SW 1271 (cell line): ENCODE measurements around the gene NMNAT2.

Source experiments
- DNase-seq, 2 experiments: peaks; one replicate each; lab custom pipeline; 2025; lab: John Stamatoyannopoulos, UW

NMNAT2 gene

DNA sequence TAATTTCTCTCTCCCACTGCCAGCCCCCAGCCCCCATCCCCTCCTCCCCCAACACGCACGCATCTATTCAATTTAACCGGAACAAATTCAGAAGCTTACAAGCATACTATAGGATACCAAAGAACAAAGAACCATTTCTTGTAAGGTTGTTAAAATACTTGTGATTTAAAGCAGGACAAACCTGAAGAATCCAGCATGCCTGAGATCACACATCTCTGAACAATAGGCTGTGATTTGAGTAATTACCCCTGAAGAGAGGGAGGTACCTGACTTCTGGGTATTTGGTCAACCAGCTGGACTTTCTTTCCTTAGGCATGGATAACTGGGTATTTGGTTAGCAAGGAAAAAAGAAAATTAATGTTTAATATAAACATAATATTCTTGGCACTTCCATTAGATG is 105.1 kb downstream of the NMNAT2 start:
- DNase-seq: no peak

DNA sequence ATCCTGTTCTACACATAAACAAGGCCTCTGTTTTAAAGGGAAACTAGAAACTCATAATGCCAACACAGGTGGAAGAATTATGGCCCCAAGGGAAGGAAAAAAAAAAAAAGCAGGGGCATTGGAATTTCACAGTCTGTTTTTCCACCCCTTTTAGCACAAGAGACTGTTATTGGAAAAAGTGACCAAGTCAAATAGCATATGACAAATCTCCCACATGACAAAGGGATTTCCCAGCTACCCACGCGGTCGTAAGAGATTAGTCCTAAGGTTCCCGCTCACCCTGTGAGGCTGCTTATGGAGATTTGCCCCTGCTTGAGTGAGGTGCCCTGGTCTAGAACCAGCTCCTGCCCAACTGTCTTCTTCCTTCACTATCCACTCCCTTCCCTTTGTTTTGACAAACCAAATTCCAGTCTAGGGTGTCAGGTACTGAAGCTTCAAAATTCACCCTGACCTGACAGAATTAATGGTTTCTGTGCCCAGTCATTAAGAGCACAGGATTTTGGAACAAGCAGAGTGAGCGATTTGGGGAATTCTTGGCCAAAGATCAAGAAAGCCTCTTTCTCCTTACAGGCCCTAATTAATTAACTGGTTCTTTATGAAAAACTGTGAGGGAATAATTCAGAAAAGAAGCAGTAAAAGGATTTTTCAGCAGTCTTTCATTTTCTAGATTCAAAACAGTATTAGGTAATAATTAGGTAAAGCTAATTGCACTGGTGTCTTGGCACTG is 107.3 kb downstream of the NMNAT2 start:
- DNase-seq: no peak

DNA sequence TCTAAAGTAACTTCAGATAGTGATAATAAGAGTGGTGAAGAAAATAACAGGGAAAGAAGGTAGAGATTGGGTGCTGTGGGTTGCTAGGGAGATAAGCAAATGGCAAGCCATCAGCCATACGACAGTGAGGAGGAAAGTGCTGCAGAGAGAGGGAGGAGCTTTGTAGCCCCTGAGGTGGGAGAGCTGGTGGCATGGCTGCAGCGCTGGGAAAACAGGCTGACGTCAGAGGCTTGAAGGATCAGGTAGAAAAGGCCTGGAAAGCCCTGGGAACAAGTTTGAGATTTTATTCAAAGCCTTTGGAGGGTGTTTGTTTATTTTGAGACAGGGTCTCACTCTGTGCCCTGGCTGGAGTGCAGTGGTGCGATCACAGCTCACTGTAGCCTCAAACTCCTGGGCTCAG is 109.5 kb downstream of the NMNAT2 start:
- DNase-seq: no peak

DNA sequence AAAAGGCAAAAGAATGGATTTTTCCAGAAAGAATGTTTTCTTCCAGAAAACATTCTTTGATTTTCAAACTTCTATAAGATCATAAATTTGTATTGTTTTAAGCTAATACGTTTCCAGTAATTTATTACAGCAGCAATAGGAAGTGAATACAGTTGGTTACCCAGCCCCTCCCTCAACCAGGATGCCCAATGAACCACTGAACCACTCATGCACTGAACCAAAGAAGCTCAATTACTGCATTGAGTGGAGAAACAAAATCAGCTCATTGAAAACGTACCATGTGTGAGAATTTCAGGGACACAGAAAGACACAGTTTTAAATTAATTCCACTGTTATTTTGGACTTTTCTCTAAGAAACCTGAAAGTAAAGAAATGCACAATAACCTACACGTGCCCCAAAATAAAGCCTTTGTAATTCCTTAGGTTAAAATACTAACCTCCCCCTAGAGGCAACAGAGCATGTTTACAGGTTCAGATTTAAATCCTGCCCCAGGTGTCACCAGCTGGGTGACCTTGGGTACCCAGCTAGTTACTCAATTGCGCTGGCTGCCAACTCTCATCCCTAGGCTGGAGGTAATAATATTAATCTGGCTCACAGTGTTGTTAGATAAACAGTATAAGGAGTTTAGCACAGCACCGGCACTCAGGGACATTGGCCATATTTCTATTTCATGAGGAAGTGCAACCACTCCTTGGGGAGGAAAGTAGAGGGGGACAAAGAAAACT is 111.7 kb downstream of the NMNAT2 start:
- DNase-seq: no peak

DNA sequence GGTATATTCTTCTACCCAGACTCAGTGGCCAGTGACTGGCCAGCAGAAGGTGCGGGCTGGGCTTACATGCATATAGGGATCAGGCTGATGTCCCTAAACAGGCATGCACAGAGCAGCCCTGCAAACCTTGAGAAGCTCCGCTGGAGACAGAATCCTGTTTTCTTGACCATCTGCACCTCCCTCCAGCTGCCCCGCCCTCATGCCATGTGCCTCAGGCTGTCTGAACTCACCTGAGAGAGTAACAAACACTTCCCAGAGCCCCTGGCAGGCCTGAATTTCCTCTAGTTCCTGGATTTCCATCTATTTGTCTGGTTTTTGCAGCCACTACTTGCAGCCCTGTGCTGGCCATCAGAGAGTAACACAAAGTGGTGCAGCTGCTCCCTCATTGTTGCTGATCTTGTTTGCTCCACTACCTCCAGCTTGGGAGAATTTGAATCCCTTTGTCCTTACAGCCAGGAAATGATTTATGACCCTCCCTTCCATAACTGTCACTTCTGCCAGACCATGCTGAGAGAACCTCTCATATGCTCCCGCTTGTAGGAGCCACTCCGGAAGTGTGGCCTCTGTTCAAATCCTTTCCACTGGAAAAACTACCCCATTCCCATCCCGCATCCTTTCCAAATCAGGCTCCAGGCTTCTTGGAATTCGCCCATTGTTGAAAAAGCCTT is 113.6 kb downstream of the NMNAT2 start:
- DNase-seq: no peak

DNA sequence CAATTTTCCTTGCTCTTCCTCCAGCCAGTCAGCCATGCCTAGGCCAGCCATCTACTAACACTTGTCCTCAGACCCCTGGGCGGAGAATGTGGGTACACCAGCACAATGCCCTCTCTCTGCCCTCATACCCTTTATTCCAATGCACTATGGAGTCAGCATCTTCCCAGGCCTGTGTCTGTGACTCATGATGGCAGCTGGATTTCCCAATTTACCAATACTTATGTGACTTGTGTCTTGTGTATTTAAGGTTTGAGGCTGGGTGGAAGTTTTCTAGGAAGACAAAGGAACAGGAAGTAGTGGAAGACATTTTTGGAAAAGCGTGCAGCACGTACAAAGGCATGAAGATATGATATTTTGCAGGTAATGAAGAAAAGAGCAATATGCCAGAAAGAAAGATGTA is 114.3 kb downstream of the NMNAT2 start:
- DNase-seq: no peak

DNA sequence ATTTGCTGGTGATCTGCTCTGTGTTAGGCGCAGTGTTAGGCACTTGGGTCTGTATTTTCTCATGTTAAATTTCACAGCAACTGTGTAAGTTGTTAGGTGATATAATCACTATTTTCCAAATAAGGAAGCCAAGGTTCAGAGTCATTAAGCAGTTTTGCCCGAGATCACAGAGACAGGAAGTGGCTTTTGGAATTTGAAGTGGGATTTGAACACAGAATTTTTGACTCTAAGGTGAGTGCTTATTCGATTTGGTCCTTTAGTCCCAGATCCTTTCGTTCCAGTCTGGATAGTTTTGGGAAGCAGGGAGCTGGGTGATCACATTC is 114.9 kb downstream of the NMNAT2 start:
- no peak for DNase-seq

DNA sequence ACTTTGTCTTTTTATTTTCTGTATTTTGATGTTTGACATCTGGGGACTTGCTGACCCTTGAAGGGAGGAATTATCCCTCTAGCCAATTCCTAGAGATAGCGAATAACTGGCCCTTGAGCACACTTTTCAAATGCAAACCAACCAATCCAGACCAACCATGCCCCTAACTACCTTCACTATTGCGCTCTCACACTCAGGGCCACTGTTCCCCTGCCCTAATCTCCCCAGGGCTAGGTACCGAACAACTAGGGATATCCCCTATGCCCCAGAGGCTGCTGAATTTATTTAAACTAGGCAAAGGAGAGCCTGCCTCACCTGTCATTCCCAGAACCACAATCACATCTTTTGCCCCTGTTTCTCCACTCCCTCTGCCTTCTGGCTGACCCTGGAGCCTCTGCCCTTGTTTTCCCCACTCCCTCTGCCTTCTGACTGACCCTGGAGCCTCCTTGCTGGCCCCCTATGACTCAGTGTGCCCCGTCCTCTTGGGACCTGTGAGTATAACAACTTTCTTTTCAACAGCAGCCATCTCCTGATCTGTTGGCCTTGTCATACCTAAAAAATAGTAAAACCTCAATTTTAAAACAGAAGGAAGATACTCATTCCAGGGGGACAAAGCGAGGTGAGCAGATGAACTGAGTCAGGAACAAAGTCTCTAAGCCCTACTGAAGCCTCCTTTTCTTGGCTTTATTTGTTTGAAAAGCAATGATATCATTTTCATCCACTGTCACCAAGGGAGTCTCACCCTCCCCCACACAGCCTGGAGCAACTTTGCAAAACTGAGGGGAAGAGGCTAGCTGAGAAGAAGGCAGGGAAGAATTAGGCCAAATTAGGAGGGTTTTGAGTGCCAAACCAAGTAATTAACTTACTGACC is 115.5 kb downstream of the NMNAT2 start:
- no peak for DNase-seq

DNA sequence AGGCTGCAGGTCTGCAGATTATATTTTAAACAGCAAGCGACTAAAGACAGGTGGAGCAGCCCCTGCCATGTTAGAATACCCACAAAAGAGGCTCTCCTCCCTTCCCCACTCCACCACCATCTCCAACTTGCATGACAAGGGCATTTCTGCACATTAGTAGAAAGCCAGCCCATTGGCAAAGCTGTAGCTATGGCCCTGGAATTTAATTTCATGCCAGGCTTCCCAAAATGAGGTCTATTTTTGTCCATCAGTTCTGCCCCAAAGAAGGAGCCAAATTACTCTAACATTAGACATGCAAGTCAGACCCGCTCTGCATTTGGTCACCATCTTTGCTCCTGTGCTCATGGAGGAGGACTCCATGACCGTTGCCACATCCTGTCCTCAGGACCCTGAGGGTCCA is 116.9 kb downstream of the NMNAT2 start:
- DNase-seq: no peak

DNA sequence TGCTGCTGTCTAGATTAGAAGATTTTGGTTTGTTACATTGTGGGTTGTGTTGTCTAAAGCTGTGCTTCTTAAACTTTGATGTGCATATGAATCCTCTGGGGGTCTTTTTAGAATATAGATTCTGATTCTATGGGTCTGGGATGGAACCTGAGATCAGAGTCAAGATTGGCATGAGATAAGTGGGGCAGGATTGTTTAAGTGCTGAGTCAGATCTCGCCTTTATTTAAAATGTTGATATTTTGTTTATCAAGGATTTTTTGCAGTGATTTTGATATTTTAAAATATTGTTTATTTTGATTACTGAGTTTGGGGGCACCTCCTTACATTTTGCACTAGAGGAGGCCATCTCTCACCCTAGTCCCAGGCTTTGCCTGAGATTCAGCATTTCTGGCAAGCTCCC is 117.4 kb downstream of the NMNAT2 start:
- no peak for DNase-seq

DNA sequence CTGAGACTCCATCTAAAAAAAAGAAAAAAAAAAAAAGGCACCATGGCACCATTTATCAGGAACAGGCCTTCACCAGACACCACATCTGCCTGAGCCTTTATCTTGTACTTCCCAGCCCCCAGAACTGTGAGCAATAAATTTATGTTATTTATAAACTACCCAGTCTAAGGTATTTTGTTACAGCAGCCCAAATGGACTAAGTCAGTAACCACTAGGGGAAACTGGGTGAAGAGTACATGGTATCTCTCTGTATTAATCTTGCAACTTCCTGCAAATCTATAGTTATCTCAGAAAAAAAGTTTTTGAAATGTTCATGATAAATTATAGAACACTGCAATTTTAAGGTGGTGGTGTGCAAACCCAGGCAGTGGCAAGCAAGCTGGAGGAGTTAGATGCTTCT is 117.8 kb downstream of the NMNAT2 start:
- DNase-seq: no peak

DNA sequence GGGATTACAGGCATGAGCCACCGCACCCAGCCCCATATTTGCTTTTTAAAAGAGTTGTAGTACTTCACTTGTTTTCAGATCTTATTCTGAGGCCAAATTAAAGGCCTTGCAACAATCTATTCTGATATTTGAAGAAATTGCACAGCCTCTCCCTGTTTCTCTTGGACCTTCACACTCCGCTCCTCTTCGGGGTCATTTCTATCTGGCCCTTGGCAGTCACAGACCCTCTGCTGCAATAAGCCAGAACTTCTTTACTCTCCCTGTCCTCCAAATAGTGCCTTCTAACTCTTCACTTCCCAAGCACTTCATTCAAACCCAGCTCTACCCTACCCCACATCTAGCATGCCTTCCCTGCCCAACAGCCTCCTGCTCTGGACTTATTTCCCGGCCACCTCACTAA is 121.4 kb downstream of the NMNAT2 start:
- DNase-seq: no peak

DNA sequence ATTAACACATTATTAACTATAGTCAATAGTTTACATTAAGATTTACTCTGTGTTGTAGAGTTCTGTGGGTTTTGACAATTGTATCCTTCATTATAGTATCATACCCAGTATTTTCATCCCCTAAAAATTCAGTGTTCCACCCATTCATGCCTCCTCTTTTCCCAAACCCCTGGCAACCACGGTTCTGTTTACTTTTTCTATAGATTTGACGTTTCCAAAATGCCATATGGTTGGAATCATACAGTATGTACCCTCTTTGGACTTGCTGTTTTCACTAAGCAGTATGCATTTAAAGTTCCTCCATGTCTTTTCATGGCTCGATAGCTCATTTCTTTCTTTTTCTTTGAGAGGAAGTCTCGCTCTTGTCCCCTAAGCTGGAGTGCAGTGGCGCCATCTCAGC is 122.7 kb downstream of the NMNAT2 start:
- DNase-seq: no peak

DNA sequence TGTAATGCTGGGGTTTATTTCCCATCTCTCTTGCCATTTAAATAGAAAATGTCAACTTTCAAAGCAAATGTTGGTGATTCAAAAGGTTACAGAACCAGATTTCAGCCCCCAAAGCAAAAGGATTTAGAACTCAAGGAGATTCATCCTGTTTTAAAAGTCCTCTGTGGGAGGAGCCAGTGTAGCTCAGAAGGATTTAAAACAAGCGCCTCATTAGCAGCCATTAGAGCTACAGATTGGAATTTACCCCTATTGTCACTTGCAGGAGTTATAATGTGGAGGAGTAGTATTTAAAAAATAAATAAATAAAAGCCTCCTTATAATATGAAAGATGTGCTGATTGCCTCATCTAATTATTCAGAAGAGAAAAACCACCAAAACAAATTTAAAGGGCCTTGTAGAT is 124.3 kb downstream of the NMNAT2 start:
- DNase-seq: no peak

DNA sequence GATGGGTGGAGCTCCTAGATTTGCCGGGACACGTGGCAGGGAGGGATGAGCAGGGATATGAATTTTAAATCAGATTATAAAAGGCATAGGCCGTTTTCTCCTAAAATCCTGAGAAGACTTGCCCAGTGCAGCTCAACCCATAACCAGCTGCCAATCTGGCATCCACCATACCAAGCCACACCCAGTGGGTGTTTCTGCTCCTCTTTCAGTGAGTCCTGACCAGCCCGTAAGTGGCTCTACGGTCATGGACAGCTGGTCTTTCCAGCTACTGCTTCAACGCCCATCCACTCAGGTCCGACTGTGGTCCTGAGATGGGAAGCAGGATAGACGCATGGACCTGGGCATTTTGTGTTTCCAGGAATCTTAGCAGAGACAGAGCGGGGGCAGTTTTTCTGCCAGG is 124.9 kb downstream of the NMNAT2 start:
- DNase-seq: no peak

DNA sequence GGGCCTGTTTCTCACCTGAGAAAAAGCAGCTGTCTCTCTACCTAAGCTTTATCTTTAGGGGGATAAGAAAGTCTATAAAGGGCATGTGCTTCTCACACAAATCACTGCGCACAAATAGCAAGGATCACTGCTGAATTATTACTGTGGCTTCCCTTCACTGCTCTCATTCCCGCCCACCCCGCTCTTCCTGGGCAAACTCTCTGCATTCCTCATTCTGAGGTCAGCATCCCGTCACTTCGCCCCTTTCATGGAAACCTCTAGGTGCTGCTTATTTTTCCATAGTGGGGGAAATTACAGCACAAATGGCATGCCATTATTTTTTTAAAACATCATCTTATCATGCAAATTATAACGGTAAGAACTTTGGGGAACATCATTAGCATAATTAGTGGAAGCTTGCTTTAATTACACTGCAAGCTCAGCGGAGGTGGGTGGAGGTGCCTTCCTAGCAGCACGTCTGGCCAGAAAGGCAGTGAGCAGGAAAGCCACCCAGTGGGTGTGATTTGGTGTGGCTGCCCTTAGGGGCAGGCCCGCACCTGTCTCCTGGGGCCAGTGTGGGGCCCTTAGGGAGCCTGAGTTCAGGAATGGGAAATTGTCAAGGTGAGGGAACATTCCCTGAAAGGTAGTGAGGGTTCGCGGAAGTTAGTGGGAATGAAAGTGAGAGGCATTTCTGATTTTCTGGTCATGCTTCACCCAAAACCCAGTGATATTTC is 126.2 kb downstream of the NMNAT2 start:
- DNase-seq: no peak

DNA sequence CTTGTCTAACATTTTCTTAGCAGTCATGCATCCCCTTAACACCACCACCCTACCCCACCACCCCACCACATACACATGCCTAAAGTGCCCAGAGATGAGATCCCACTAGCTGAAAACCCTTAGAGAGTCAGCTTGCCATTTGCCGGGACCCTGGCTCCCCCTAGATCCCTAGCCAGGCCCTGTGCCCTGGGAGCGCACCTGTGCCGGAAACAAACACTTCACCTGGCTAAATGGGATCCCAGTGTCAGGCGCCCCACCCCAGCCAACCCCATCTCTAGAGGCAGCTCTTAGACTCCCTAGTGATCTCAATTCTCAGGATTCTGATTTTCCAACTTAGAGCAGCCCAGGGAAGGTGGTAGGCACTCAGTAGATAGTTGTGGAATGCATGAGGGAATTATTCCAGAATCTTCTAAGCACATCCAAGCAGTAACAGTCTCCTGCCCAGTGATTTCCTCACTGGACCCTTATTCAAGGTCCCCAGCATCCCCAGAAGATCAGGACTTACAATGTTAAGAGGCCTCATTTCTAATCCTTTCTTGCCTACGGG is 126.9 kb downstream of the NMNAT2 start:
- no peak for DNase-seq

DNA sequence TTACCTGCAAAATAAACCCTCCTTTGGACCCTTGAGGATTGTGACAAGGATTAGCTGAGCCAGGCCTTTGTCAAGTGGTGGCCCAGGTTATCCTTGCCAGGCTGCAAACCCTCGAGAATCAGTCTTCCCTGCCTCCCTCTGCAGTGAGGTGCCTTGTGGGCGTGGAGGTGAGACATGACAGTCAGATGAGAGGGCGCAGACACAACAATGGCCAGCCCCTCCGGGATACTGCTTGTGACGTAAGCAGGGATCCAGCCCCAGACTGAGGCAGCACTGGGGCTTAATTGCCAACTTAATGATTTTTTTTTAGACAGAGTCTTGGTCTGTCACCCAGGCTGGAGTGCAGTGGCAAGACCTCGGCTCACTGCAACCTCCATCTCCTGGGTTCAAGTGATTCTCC is 127.6 kb downstream of the NMNAT2 start:
- DNase-seq: no peak

DNA sequence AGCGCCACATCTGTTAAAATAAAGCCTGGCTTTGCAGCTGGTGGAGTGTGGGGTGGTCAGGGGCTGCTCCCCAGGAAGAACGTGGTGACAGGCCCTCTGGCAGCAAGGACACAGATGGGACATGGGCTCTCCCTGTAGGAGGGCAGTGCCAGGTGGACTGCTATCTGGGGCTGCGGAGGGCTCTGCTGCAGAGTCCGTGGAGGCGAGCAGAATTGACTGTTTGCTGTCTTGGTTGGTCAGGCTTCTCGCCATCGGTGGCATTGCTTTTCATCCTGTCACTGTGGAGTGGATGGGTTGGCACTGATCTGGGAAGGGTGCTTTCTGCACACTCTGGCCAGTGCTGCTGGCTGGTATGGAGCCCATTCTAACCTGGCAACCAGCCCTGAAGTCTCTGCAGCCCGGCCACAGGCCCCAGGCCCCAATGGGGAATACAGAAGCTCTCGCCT is 129.1 kb downstream of the NMNAT2 start:
- DNase-seq: no peak

DNA sequence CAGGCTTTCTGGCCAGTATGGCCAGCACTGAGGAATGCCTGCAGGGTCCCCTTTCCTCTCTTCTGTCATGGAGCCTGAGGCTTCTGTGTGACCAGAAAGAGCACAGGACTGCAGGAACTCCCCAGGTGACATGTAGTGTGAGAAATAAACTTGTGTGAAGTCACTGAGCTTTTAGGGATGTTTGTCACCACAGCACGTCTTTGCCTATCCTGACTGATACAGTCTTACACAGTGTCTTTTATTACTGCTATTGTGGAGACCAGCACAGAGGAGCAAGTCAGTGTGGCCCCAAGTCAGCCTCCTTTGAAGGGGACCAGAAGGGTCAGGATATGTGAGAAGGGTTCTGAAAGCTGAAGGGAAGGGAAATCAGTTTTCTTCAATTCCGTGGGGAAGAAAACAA is 129.6 kb downstream of the NMNAT2 start:
- no peak for DNase-seq

DNA sequence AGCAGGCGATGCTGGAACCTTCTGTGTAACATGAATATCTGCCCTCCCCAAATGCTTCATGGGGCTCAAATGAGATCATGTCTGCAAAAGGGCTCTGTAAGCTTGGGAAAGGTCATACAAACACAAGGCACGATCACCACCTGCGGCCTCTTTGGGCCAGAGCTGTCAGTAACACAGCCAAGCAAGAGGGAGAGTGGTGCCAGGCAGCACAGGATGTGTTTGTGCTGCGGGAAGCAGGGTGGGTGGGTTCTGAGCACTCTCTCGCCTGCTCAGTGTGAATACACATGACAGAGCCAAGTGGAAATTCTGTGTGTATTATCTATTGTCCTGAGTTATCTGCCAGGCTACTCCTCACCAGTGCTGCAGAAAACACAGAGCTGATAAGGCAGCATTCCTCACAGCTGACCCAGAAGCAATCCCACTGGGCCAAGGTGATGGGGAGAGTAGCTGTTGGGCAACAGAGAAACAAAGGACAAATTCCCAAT is 130.9 kb downstream of the NMNAT2 start:
- DNase-seq: no peak
